Panc1 (cell line): Measurements from ENCODE around the gene AMN.

Experiments used
- POLR2AphosphoS5 ChIP-seq: IDR thresholded peaks from 2 replicates; pipeline ENCODE4 v1.6.1; 2012; ENCODE audit warnings: mild to moderate bottlenecking, low read depth, low read length, moderate library complexity
- TCF7L2 ChIP-seq: IDR thresholded peaks from 2 replicates; pipeline ENCODE4 v1.6.1; 2011; ENCODE audit warnings: mild to moderate bottlenecking, low read depth, low read length, inconsistent platforms
- TF ChIP-seq, protein P1 (sequence below): fragments of 450-650 bp; IDR thresholded peaks from 2 replicates; pipeline ENCODE4 v1.5.1; 2017; ENCODE audit warnings: mild to moderate bottlenecking

DNA sequence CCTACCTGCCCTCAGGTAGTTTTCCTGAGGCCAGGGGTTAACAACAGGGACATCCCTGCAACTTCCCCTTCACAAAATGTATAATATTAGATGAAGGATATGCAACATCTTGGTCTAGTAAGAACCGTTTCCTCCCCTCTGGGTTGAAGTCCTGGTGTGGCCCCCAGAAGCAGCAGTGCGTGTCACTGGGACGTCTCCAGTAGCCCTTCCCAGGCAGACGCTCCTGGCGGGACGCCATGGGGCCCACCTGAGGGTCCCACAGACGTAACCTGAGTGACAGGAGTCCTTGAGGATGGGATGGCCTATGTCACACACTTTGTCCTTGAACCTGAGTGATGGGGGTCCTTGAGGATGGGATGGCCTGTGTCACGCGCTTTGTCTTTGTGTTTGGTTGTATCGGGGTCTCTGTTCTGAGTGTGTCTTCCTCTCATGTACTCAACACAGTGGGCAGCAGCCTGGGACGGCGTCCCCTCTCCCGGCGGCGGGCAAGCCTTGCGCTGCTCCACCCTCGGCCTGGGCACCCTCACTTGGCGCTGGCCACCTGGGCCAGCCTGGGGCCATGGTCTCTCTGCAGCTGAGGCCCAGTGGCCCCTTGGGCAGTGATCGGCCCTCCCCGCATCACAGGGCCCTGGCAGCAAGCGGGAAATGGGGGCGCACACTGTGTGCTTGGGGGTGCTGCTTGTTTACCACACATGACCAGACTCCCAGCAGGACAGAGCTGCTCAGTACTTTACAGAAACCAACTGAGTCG lies 14.3 kb upstream of the AMN start:
- TF ChIP-seq, protein P1, sequence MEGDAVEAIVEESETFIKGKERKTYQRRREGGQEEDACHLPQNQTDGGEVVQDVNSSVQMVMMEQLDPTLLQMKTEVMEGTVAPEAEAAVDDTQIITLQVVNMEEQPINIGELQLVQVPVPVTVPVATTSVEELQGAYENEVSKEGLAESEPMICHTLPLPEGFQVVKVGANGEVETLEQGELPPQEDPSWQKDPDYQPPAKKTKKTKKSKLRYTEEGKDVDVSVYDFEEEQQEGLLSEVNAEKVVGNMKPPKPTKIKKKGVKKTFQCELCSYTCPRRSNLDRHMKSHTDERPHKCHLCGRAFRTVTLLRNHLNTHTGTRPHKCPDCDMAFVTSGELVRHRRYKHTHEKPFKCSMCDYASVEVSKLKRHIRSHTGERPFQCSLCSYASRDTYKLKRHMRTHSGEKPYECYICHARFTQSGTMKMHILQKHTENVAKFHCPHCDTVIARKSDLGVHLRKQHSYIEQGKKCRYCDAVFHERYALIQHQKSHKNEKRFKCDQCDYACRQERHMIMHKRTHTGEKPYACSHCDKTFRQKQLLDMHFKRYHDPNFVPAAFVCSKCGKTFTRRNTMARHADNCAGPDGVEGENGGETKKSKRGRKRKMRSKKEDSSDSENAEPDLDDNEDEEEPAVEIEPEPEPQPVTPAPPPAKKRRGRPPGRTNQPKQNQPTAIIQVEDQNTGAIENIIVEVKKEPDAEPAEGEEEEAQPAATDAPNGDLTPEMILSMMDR, result no peak
- TF ChIP-seq POLR2AphosphoS5 (no peak), TCF7L2 (no peak)
